B cell (primary cell): Measurements from ENCODE around the gene GIMAP5. TPM values are rescaled to one million over a fixed set of nuclear protein-coding genes. Genes with fewer than 3 reads are reported as not detected.

Experiments
- ATAC-seq: fragments of 200-7000 bp; cut with Tn5 transposase; one replicate; pipeline ENCODE4 v1.10.0; 2021; ENCODE audit warnings: low read depth, mild to moderate bottlenecking, moderate number of reproducible peaks, moderate library complexity
- CTCF ChIA-PET: fragments of 350-600 bp; sonication (Branson Sonifier 250); formaldehyde crosslinking; loops from one replicate; lab custom pipeline; 2021; ENCODE audit warnings: antibody characterized with exemption, inconsistent platforms; lab: Charles Lee
- POLR2A ChIA-PET: fragments of 350-600 bp; sonication (Branson Sonifier 250); formaldehyde crosslinking; loops from one replicate; lab custom pipeline; 2021; ENCODE audit warnings: antibody characterized with exemption; lab: Charles Lee
- DNase-seq: peaks from one replicate; pipeline ENCODE4 v3.0.0; 2013
- H2AFZ ChIP-seq: 2 replicates; pipeline ENCODE4 v1.6.1; 2012; ENCODE audit warnings: mild to moderate bottlenecking, low read depth, low read length; ENCODE audit not compliant: insufficient read depth, poor library complexity, severe bottlenecking
- H3K27ac ChIP-seq, 2 donors: 1 replicate in 1 of 2; 2 replicates in 1 of 2; pipeline ENCODE4 v1.5.1; 2012 to 2013; ENCODE audit warnings: low read length in 2 of 2, mild to moderate bottlenecking in 2 of 2, moderate library complexity in 1 of 2
- H3K27me3 ChIP-seq, 4 experiments: fragments of 200-600 bp in 1 of 4; sonication (generic) in 1 of 4; replicated peaks in 1 of 4; 1 replicate in 2 of 4; 2 replicates in 2 of 4; pipeline versions ENCODE4 v1.6.1 to v1.7.0; 2013 to 2016; ENCODE audit warnings: low read length in 3 of 4, mild to moderate bottlenecking in 2 of 4, mixed read lengths in 1 of 4, moderate library complexity in 1 of 4; ENCODE audit not compliant: insufficient read depth in 4 of 4, control insufficient read depth in 3 of 4; ENCODE audit errors: control extremely low read depth in 1 of 4
- H3K36me3 ChIP-seq, 2 experiments: replicated peaks in 1 of 2; 1 replicate in 1 of 2; 2 replicates in 1 of 2; pipeline versions ENCODE4 v1.6.1 to v1.7.1; 2013; ENCODE audit warnings: low read length in 1 of 2; ENCODE audit not compliant: insufficient read depth in 2 of 2, control insufficient read depth in 1 of 2; ENCODE audit errors: control extremely low read depth in 1 of 2, extremely low read depth in 1 of 2
- H3K4me1 ChIP-seq, 2 donors: fragments of 200-600 bp in 1 of 2; sonication (generic) in 1 of 2; 1 replicate in 1 of 2; 2 replicates in 1 of 2; pipeline versions ENCODE4 v1.5.1 to v1.6.1; 2013 to 2017; ENCODE audit warnings: low read length in 2 of 2; ENCODE audit not compliant: control insufficient read depth in 2 of 2, insufficient read depth in 2 of 2
- H3K4me2 ChIP-seq: replicated peaks from 2 replicates; pipeline ENCODE3; 2012; ENCODE audit warnings: mild to moderate bottlenecking, low read depth, low read length; ENCODE audit not compliant: poor library complexity, severe bottlenecking
- H3K4me3 ChIP-seq, 5 experiments: fragments of 200-600 bp in 1 of 5; sonication (generic) in 1 of 5; 1 replicate in 3 of 5; 2 replicates in 2 of 5; pipeline versions ENCODE4 v1.5.1 to v1.7.0; 2011 to 2016; ENCODE audit warnings: low read length in 4 of 5, mild to moderate bottlenecking in 4 of 5, low read depth in 2 of 5, control low read depth in 1 of 5, moderate library complexity in 1 of 5; ENCODE audit not compliant: insufficient read depth in 1 of 5; ENCODE audit errors: control extremely low read depth in 1 of 5, extremely low read depth in 1 of 5
- H3K79me2 ChIP-seq: fragments of 200-600 bp; sonication (generic); one replicate; pipeline ENCODE4 v1.6.0; 2016; ENCODE audit warnings: low read length; ENCODE audit not compliant: control insufficient read depth, insufficient read depth
- H3K9ac ChIP-seq: fragments of 200-600 bp; sonication (generic); 2 replicates; pipeline ENCODE4 v1.6.1; 2017; ENCODE audit warnings: mild to moderate bottlenecking, low read length, moderate library complexity
- H3K9me3 ChIP-seq, 3 donors: one replicate each; pipeline versions ENCODE4 v1.6.1 to v1.7.1; 2013; ENCODE audit warnings: low read length in 2 of 3; ENCODE audit not compliant: control insufficient read depth in 2 of 3, insufficient read depth in 1 of 3; ENCODE audit errors: control extremely low read depth in 1 of 3
- H4K20me1 ChIP-seq: 2 replicates; pipeline ENCODE4 v1.6.0; 2012; ENCODE audit warnings: mild to moderate bottlenecking, low read length; ENCODE audit not compliant: insufficient read depth, control insufficient read depth, poor library complexity, severe bottlenecking
- H3K27ac Mint-ChIP-seq: one replicate; pipeline ENCODE4 v1.8.0; 2021; ENCODE audit warnings: mixed read lengths
- H3K27me3 Mint-ChIP-seq: one replicate; pipeline ENCODE4 v1.8.0; 2021; ENCODE audit warnings: mixed read lengths
- H3K4me1 Mint-ChIP-seq: one replicate; pipeline ENCODE4 v1.8.0; 2021; ENCODE audit warnings: mixed read lengths
- H3K4me3 Mint-ChIP-seq: one replicate; pipeline ENCODE4 v1.8.0; 2021; ENCODE audit warnings: mixed read lengths
- H3K9me3 Mint-ChIP-seq: one replicate; pipeline ENCODE4 v1.8.0; 2022; ENCODE audit warnings: mixed read lengths; ENCODE audit not compliant: insufficient read depth
- CTCF ChIP-seq: fragments of 200-600 bp; IDR thresholded peaks from one replicate; pipeline ENCODE4 v1.8.0; 2022; ENCODE audit warnings: antibody characterized with exemption, mild to moderate bottlenecking
- EZH2 ChIP-seq: IDR thresholded peaks from 2 replicates; pipeline ENCODE4 v1.6.1; 2012; ENCODE audit warnings: borderline replicate concordance, low read depth, mild to moderate bottlenecking, moderate library complexity, low read length; ENCODE audit not compliant: insufficient read depth, poor library complexity, severe bottlenecking
- WGBS: methylation state at CpG from one replicate; pipeline ENCODE4 v1.1.5; 2013; ENCODE audit warnings: missing lambda C conversion rate; ENCODE audit not compliant: insufficient coverage; 5-methylcytosine and 5-hydroxymethylcytosine counted together
- intact Hi-C: fragments of 100-400 bp; cut with micrococcal nuclease; formaldehyde crosslinking; loops from one replicate; pipeline ENCODE4 v1.10.0; 2022
- polyA plus RNA-seq: library from polyadenylated mRNA; depleted of rRNA; stranded (reverse); fragments of >200 nt; gene quantifications from 2 replicates; pipeline ENCODE4 v1.2.3, GENCODE V29; 2012
- total RNA-seq, 2 donors: library from RNA; stranded (reverse); fragments of 120-200 nt in 1 of 2; gene quantifications; 1 replicate in 1 of 2; 2 replicates in 1 of 2; pipeline versions ENCODE4 v1.2.3 to v1.2.4, GENCODE V29; 2013 to 2022

Gene GIMAP5
- total and polyA plus RNA-seq, 2 donors (not counting 1 experiment from before 2014, with no cell fraction given): 0.27 to 0.40 TPM

DNA sequence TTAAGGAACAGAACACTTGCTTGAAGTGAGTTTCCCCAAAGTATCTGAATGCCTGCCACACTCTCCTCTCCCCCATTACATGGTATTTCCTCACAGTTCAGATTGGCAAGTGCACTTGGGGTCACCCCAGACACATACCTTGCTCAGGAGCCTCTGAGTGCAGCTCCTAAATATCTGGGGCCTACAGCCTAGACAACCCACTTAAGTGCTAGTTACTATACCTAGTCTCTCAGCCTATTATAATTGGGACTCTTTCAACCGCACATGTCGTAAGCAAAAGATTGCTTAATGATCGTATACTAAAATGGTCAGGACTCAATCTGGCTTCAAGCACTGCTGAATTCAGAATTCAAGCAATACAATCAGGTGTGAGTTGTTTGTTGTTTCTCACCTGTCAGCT is 43.1 kb downstream of the GIMAP5 start:
- Histone ChIP-seq H3K4me1 (no peaks in the 10 kb centered on the region), H3K4me2 (no peak overlapping the region), H3K79me2 (no peaks in the 10 kb centered on the region), H3K27ac (no peak overlapping the region), H3K27me3 (no peaks in the 10 kb centered on the region), H4K20me1 (no peaks in the 10 kb centered on the region), H3K36me3 (no peaks in the 10 kb centered on the region), H2AFZ (no peak overlapping the region), H3K4me3 (no peak overlapping the region), H3K9ac (no peak overlapping the region), H3K9me3 (no peaks in the 10 kb centered on the region)
- ChIA-PET POLR2A (interaction anchor here (0.6 kb wide), 1 partner anchor 454 kb away, joined by 6 read pairs; no protein-coding TSS in a partner anchor), CTCF (interaction anchor here (1.5 kb wide), 1 partner anchor 205 kb away, joined by 5 read pairs; no protein-coding TSS in a partner anchor)
- Mint-ChIP-seq H3K9me3 (no peaks in the 10 kb centered on the region), H3K4me3 (no peak overlapping the region), H3K4me1 (no peaks in the 10 kb centered on the region), H3K27me3 (peaks cover 15% of the 10 kb centered on the region), H3K27ac (no peak overlapping the region)
- TF ChIP-seq EZH2 (no peak), CTCF (no peak)
- ATAC-seq (no peak), DNase-seq (no peak)
- intact Hi-C loops: no loop called here
- WGBS: no CpG with 5 or more reads among the region's 3 CpGs

GRCh38 chr7:150781103-150781502 is 43.9 kb downstream of the GIMAP5 start:
- Histone ChIP-seq H3K4me3 (no peak overlapping the region), H2AFZ (no peak overlapping the region), H3K79me2 (no peaks in the 10 kb centered on the region), H3K4me1 (no peaks in the 10 kb centered on the region), H3K27me3 (no peaks in the 10 kb centered on the region), H3K9ac (no peak overlapping the region), H3K36me3 (no peaks in the 10 kb centered on the region), H3K4me2 (no peak overlapping the region), H3K9me3 (no peaks in the 10 kb centered on the region), H3K27ac (no peak overlapping the region), H4K20me1 (no peaks in the 10 kb centered on the region)
- ChIA-PET POLR2A (no interaction called here), CTCF (interaction anchor here (1.5 kb wide), 1 partner anchor 204 kb away, joined by 5 read pairs; no protein-coding TSS in a partner anchor)
- WGBS: 42% methylated on average over 2 of the region's 3 CpGs
- intact Hi-C loops: no loop called here
- no peaks in the 10 kb centered on the region for H3K4me1 Mint-ChIP-seq
- H3K27ac Mint-ChIP-seq: no peak overlapping the region
- no peak overlapping the region for H3K4me3 Mint-ChIP-seq
- DNase-seq: no peak
- ATAC-seq: no peak
- no peaks in the 10 kb centered on the region for H3K9me3 Mint-ChIP-seq
- peaks cover 15% of the 10 kb centered on the region for H3K27me3 Mint-ChIP-seq
- TF ChIP-seq EZH2 (no peak), CTCF (no peak)
